HL-60 (cell line): ENCODE measurements around the gene WDR47.

Experiments
- DNase-seq, 2 experiments: peaks; one replicate each; pipeline ENCODE4 v3.0.0-alpha.2; 2010 to 2020; ENCODE audit warnings: low read depth in 1 of 2, low spot score in 1 of 2
- H3K27ac ChIP-seq: fragments of 250-450 bp; sonication (Bioruptor Pico); replicated peaks from 2 replicates; pipeline ENCODE4 v1.5.1; 2020; ENCODE audit warnings: mild to moderate bottlenecking, moderate library complexity
- H3K27me3 ChIP-seq: fragments of 250-450 bp; sonication (Bioruptor Pico); 2 replicates; pipeline ENCODE4 v1.5.1; 2021; ENCODE audit warnings: mild to moderate bottlenecking, moderate library complexity; ENCODE audit not compliant: insufficient read depth, poor library complexity, severe bottlenecking
- H3K4me3 ChIP-seq: replicated peaks from 2 replicates; pipeline ENCODE4 v1.5.1; 2011; ENCODE audit warnings: mild to moderate bottlenecking, control low read depth, low read length; ENCODE audit not compliant: insufficient read depth
- CTCF ChIP-seq: IDR thresholded peaks from one replicate; pipeline ENCODE4 v1.5.1; 2011; ENCODE audit warnings: low read length, control low read depth, inconsistent platforms; ENCODE audit not compliant: insufficient read depth
- GABPA ChIP-seq: IDR thresholded peaks from 2 replicates; pipeline ENCODE4 v1.6.1; 2012; ENCODE audit warnings: low read depth
- POLR2AphosphoS5 ChIP-seq: IDR thresholded peaks from 2 replicates; pipeline ENCODE4 v1.6.1; 2012; ENCODE audit warnings: low read depth
- REST ChIP-seq: IDR thresholded peaks from 2 replicates; pipeline ENCODE4 v1.6.1; 2012; ENCODE audit warnings: low read depth; ENCODE audit not compliant: insufficient replicate concordance
- SPI1 ChIP-seq: IDR thresholded peaks from 2 replicates; pipeline ENCODE4 v1.6.1; 2012; ENCODE audit warnings: low read depth, mild to moderate bottlenecking, borderline replicate concordance

The WDR47 gene

GRCh38 chr1:108962681-108963051 lies 79.2 kb downstream of the WDR47 start:
- H3K27ac ChIP-seq, result peak overlapping the region; percentile 83
- peak overlapping the region; percentile 76 for H3K4me3 ChIP-seq
- DNase-seq, result peak in 1 of 2 experiments; percentile 28
- no peaks in the 10 kb centered on the region for H3K27me3 ChIP-seq
- TF ChIP-seq REST, result no peak
- no peak for TF ChIP-seq SPI1
- TF ChIP-seq POLR2AphosphoS5, result no peak
- TF ChIP-seq GABPA, result no peak
- TF ChIP-seq CTCF, result no peak

- no peak for DNase-seq
- H3K27ac ChIP-seq, result peak overlapping the region; percentile 83
- TF ChIP-seq POLR2AphosphoS5 (no peak), SPI1 (no peak), REST (no peak), GABPA (no peak), CTCF (no peak)
- H3K27me3 ChIP-seq, result no peaks in the 10 kb centered on the region
- peak overlapping the region; percentile 76 for H3K4me3 ChIP-seq
Observed at GRCh38 chr1:108961752-108962486, 80.0 kb downstream of the WDR47 start.

GRCh38 chr1:108961198-108961597 lies 80.7 kb downstream of the WDR47 start:
- no peak overlapping the region for H3K4me3 ChIP-seq
- no peaks in the 10 kb centered on the region for H3K27me3 ChIP-seq
- no peak for DNase-seq
- H3K27ac ChIP-seq, result no peak overlapping the region
- TF ChIP-seq POLR2AphosphoS5, result no peak
- TF ChIP-seq CTCF, result no peak
- no peak for TF ChIP-seq SPI1
- no peak for TF ChIP-seq REST
- no peak for TF ChIP-seq GABPA
